Measurements from ENCODE around the gene RPAP3.

GRCh38 chr12:47721431-47721973 lies 15.7 kb upstream of the RPAP3 start:
- no peak for TF ChIP-seq POLR2A (IDR thresholded peaks at IDR 0.05)
- TF ChIP-seq, protein P1, sequence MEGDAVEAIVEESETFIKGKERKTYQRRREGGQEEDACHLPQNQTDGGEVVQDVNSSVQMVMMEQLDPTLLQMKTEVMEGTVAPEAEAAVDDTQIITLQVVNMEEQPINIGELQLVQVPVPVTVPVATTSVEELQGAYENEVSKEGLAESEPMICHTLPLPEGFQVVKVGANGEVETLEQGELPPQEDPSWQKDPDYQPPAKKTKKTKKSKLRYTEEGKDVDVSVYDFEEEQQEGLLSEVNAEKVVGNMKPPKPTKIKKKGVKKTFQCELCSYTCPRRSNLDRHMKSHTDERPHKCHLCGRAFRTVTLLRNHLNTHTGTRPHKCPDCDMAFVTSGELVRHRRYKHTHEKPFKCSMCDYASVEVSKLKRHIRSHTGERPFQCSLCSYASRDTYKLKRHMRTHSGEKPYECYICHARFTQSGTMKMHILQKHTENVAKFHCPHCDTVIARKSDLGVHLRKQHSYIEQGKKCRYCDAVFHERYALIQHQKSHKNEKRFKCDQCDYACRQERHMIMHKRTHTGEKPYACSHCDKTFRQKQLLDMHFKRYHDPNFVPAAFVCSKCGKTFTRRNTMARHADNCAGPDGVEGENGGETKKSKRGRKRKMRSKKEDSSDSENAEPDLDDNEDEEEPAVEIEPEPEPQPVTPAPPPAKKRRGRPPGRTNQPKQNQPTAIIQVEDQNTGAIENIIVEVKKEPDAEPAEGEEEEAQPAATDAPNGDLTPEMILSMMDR (IDR thresholded peaks at IDR 0.05): no peak
